Measurements from ENCODE around the gene ZBBX.

DNA sequence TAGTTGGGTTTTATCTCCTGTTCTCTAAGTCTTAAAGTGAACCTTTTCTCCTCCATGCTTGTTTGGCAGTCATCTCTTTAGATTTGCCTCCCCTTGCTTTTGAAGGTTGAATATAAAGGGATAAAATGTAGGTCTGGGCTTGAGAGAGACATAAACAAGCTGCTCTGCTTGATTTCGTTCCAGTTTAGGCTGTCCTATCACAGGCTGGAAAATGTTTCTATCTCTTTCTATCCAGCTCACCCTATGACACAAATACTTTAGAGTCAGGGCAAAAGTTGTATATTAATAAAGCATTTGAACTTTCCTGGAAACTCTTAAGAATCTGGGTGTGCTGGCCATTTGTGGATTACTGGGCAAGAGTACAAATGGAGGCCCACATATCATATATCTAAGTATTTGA lies 29.5 kb upstream of the ZBBX start:
- TF ChIP-seq POLR2AphosphoS5 (IDR thresholded peaks at IDR 0.05; ENCODE audit: low read depth, low read length) (no peak), POLR2A (IDR thresholded peaks at IDR 0.05; ENCODE audit: low read depth, low read length) (no peak), TAF1 (IDR thresholded peaks at IDR 0.05; ENCODE audit: borderline replicate concordance, low read depth, low read length) (no peak)
